IPS DF 6.9 (cell line): ENCODE data around the gene IL2.

ENCODE experiments used
- DNase-seq: peaks from one replicate; pipeline ENCODE4 v3.0.0-alpha.2; 2013; ENCODE audit warnings: low read depth, low spot score
- H3K27ac ChIP-seq: one replicate; pipeline ENCODE4 v1.5.1; 2013; ENCODE audit warnings: low read length, control low read depth
- H3K27me3 ChIP-seq: 2 replicates; pipeline ENCODE4 v1.6.1; 2013; ENCODE audit warnings: mild to moderate bottlenecking, low read length; ENCODE audit not compliant: control insufficient read depth, insufficient read depth
- H3K36me3 ChIP-seq: 2 replicates; pipeline ENCODE4 v1.6.1; 2013; ENCODE audit warnings: low read length; ENCODE audit not compliant: control insufficient read depth, insufficient read depth
- H3K4me1 ChIP-seq: 2 replicates; pipeline ENCODE4 v1.6.1; 2013; ENCODE audit warnings: low read length; ENCODE audit not compliant: control insufficient read depth, insufficient read depth
- H3K4me3 ChIP-seq: 2 replicates; pipeline ENCODE4 v1.5.1; 2013; ENCODE audit warnings: mild to moderate bottlenecking, low read length
- H3K9me3 ChIP-seq: 2 replicates; pipeline ENCODE4 v1.6.1; 2013; ENCODE audit warnings: low read length, inconsistent platforms; ENCODE audit not compliant: control insufficient read depth, insufficient read depth
- WGBS: extraction: QIAGEN DNeasy Blood & Tissue Kit; methylation state at CpG from one replicate; pipeline ENCODE4 v1.1.7; 2013; ENCODE audit warnings: mixed read lengths, missing lambda C conversion rate; ENCODE audit not compliant: insufficient read length, insufficient coverage; 5-methylcytosine and 5-hydroxymethylcytosine counted together

Gene IL2

GRCh38 chr4:122456231-122457116 lies at the start of gene IL2:
Gene IL2 (minus strand): TSS chr4:122456725. CDS start chr4:122456440, 285 bp downstream.
- Histone ChIP-seq H3K9me3 (no peaks in the 10 kb centered on the region), H3K27me3 (no peaks in the 10 kb centered on the region), H3K4me3 (no peak within 1 kb of the TSS), H3K4me1 (no peaks in the 10 kb centered on the region), H3K36me3 (no peaks in the 10 kb centered on the region), H3K27ac (no peak within 1 kb of the TSS)
- WGBS = no CpG with 5 or more reads among the region's 2 CpGs
- DNase-seq = no peak

GRCh38 chr4:122503214-122503613 lies 46.7 kb upstream of the IL2 start:
- DNase-seq = no peak
- whole genome bisulfite sequencing = no CpG with 5 or more reads among the region's 3 CpGs
- H3K27me3 ChIP-seq = no peaks in the 10 kb centered on the region
- H3K9me3 ChIP-seq = no peaks in the 10 kb centered on the region
- H3K4me3 ChIP-seq = no peak overlapping the region
- no peaks in the 10 kb centered on the region for H3K36me3 ChIP-seq
- no peaks in the 10 kb centered on the region for H3K4me1 ChIP-seq
- H3K27ac ChIP-seq = no peak overlapping the region

- no peaks in the 10 kb centered on the region for H3K27me3 ChIP-seq
- DNase-seq = no peak
- no peak overlapping the region for H3K4me3 ChIP-seq
- H3K36me3 ChIP-seq = no peaks in the 10 kb centered on the region
- H3K9me3 ChIP-seq = no peaks in the 10 kb centered on the region
- no CpG with 5 or more reads among the region's 4 CpGs for WGBS
- no peak overlapping the region for H3K27ac ChIP-seq
- no peaks in the 10 kb centered on the region for H3K4me1 ChIP-seq
These were observed 44.5 kb upstream of the IL2 start for GRCh38 chr4:122500852-122501501.

GRCh38 chr4:122489061-122489460 lies 32.5 kb upstream of the IL2 start:
- Histone ChIP-seq H3K27ac (no peak overlapping the region), H3K9me3 (peaks cover 2% of the 10 kb centered on the region; the same call in 1 of the 2 replicates), H3K36me3 (no peaks in the 10 kb centered on the region), H3K27me3 (no peaks in the 10 kb centered on the region), H3K4me1 (no peaks in the 10 kb centered on the region), H3K4me3 (no peak overlapping the region)
- no peak for DNase-seq

- no CpG with 5 or more reads among the region's 4 CpGs for WGBS
- DNase-seq = no peak
- no peak overlapping the region for H3K27ac ChIP-seq
These were observed 27.0 kb upstream of the IL2 start for GRCh38 chr4:122483481-122483880.

GRCh38 chr4:122481766-122482405 lies 25.4 kb upstream of the IL2 start:
- Histone ChIP-seq H3K4me1 (no peaks in the 10 kb centered on the region), H3K36me3 (no peaks in the 10 kb centered on the region), H3K27ac (no peak overlapping the region), H3K4me3 (no peak overlapping the region), H3K27me3 (no peaks in the 10 kb centered on the region), H3K9me3 (no peaks in the 10 kb centered on the region)
- WGBS = no CpG with 5 or more reads among the region's 4 CpGs
- DNase-seq = no peak

More at GRCh38 chr4:122483481-122483880, 27.0 kb upstream of the IL2 start:
- Histone ChIP-seq H3K36me3 (no peaks in the 10 kb centered on the region), H3K4me1 (no peaks in the 10 kb centered on the region), H3K27me3 (no peaks in the 10 kb centered on the region), H3K9me3 (no peaks in the 10 kb centered on the region), H3K4me3 (no peak overlapping the region)

- Histone ChIP-seq H3K36me3 (no peaks in the 10 kb centered on the region), H3K4me1 (no peaks in the 10 kb centered on the region), H3K9me3 (no peaks in the 10 kb centered on the region), H3K4me3 (no peak overlapping the region), H3K27me3 (no peaks in the 10 kb centered on the region), H3K27ac (no peak overlapping the region)
- DNase-seq = no peak
- no CpG with 5 or more reads among the region's 1 CpG for WGBS
These were observed 24.3 kb upstream of the IL2 start for GRCh38 chr4:122480655-122481487.

GRCh38 chr4:122479935-122480416 lies 23.5 kb upstream of the IL2 start:
- H3K27me3 ChIP-seq = no peaks in the 10 kb centered on the region
- no peaks in the 10 kb centered on the region for H3K4me1 ChIP-seq
- no peaks in the 10 kb centered on the region for H3K36me3 ChIP-seq
- no peaks in the 10 kb centered on the region for H3K9me3 ChIP-seq
- H3K4me3 ChIP-seq = no peak overlapping the region
- DNase-seq = no peak
- 100% methylated on average over 1 of the region's 5 CpGs for WGBS
- no peak overlapping the region for H3K27ac ChIP-seq

GRCh38 chr4:122476745-122477144 lies 20.2 kb upstream of the IL2 start:
- Histone ChIP-seq H3K27me3 (no peaks in the 10 kb centered on the region), H3K9me3 (no peaks in the 10 kb centered on the region), H3K4me1 (no peaks in the 10 kb centered on the region), H3K36me3 (no peaks in the 10 kb centered on the region), H3K27ac (no peak overlapping the region), H3K4me3 (no peak overlapping the region)
- WGBS = no CpG with 5 or more reads among the region's 1 CpG
- no peak for DNase-seq

- H3K4me1 ChIP-seq = no peaks in the 10 kb centered on the region
- H3K9me3 ChIP-seq = no peaks in the 10 kb centered on the region
- no peak for DNase-seq
- H3K4me3 ChIP-seq = no peak overlapping the region
- no CpG with 5 or more reads among the region's 1 CpG for WGBS
- H3K36me3 ChIP-seq = no peaks in the 10 kb centered on the region
- no peaks in the 10 kb centered on the region for H3K27me3 ChIP-seq
- H3K27ac ChIP-seq = no peak overlapping the region
These were observed 19.6 kb upstream of the IL2 start for GRCh38 chr4:122476126-122476525.
